Endothelial cell (in vitro differentiated cells): Measurements from ENCODE around the gene CAMTA1. TPM values are rescaled to one million over a fixed set of nuclear protein-coding genes. Genes with fewer than 3 reads are reported as not detected.

Experiments used
- DNase-seq: peaks from one replicate; pipeline ENCODE4 v3.0.0; 2021; ENCODE audit warnings: low spot score
- H3K27ac Mint-ChIP-seq: one replicate; pipeline ENCODE4 v1.8.0; 2021; ENCODE audit warnings: mixed read lengths, inconsistent platforms; ENCODE audit not compliant: unreplicated experiment
- H3K27me3 Mint-ChIP-seq: one replicate; pipeline ENCODE4 v1.8.0; 2021; ENCODE audit warnings: mild to moderate bottlenecking, moderate library complexity, mixed read lengths, inconsistent platforms; ENCODE audit not compliant: unreplicated experiment
- H3K36me3 Mint-ChIP-seq: one replicate; pipeline ENCODE4 v1.8.0; 2021; ENCODE audit warnings: mild to moderate bottlenecking, low read depth, mixed read lengths, inconsistent platforms; ENCODE audit not compliant: unreplicated experiment
- H3K4me1 Mint-ChIP-seq: one replicate; pipeline ENCODE4 v1.8.0; 2021; ENCODE audit warnings: mild to moderate bottlenecking, mixed read lengths, inconsistent platforms; ENCODE audit not compliant: unreplicated experiment
- H3K4me3 Mint-ChIP-seq: one replicate; pipeline ENCODE4 v1.8.0; 2021; ENCODE audit warnings: mild to moderate bottlenecking, mixed read lengths, inconsistent platforms; ENCODE audit not compliant: unreplicated experiment
- H3K9me3 Mint-ChIP-seq: one replicate; pipeline ENCODE4 v1.8.0; 2021; ENCODE audit warnings: mixed read lengths, inconsistent platforms; ENCODE audit not compliant: unreplicated experiment
- CTCF ChIP-seq: fragments of 200-600 bp; sonication (generic); IDR thresholded peaks from one replicate; pipeline ENCODE4 v1.5.0; 2021; ENCODE audit warnings: antibody characterized with exemption; ENCODE audit not compliant: unreplicated experiment
- total RNA-seq: library from RNA; stranded (reverse); fragmentation: NEBNext Ultra II Directional; extraction: Animal tissue kit (Norgen Biotek cat#: 25700); gene quantifications from one replicate; pipeline ENCODE4 v1.2.1, GENCODE V29; 2021; ENCODE audit not compliant: unreplicated experiment

CAMTA1 gene
- total RNA-seq, 1 donor from 2014 or later = 87.3 TPM

- DNase-seq = no peak
- no peak for TF ChIP-seq CTCF
- H3K4me1 Mint-ChIP-seq = peaks cover 19% of the 10 kb centered on the region
- H3K27ac Mint-ChIP-seq = peak overlapping the region; percentile 18
- no peaks in the 10 kb centered on the region for H3K9me3 Mint-ChIP-seq
- H3K27me3 Mint-ChIP-seq = peaks cover 3% of the 10 kb centered on the region
- H3K36me3 Mint-ChIP-seq = no peaks in the 10 kb centered on the region
- H3K4me3 Mint-ChIP-seq = no peak overlapping the region
These were observed 461.9 kb downstream of the CAMTA1 start for GRCh38 chr1:7247158-7247557.

GRCh38 chr1:7247791-7248548 lies 462.7 kb downstream of the CAMTA1 start:
- no peaks in the 10 kb centered on the region for H3K9me3 Mint-ChIP-seq
- H3K4me3 Mint-ChIP-seq = no peak overlapping the region
- TF ChIP-seq CTCF = no peak
- DNase-seq = no peak
- H3K27ac Mint-ChIP-seq = no peak overlapping the region
- H3K27me3 Mint-ChIP-seq = peaks cover 3% of the 10 kb centered on the region
- H3K36me3 Mint-ChIP-seq = no peaks in the 10 kb centered on the region
- H3K4me1 Mint-ChIP-seq = peaks cover 19% of the 10 kb centered on the region

- DNase-seq = no peak
- H3K4me1 Mint-ChIP-seq = peaks cover 19% of the 10 kb centered on the region
- no peak for TF ChIP-seq CTCF
- no peaks in the 10 kb centered on the region for H3K9me3 Mint-ChIP-seq
- H3K27me3 Mint-ChIP-seq = peaks cover 3% of the 10 kb centered on the region
- no peaks in the 10 kb centered on the region for H3K36me3 Mint-ChIP-seq
- H3K27ac Mint-ChIP-seq = no peak overlapping the region
- H3K4me3 Mint-ChIP-seq = no peak overlapping the region
These were observed 463.4 kb downstream of the CAMTA1 start for GRCh38 chr1:7248549-7249199.

GRCh38 chr1:7249516-7249915 lies 464.3 kb downstream of the CAMTA1 start:
- Mint-ChIP-seq H3K4me3 (no peak overlapping the region), H3K36me3 (no peaks in the 10 kb centered on the region), H3K27me3 (peaks cover 3% of the 10 kb centered on the region), H3K9me3 (no peaks in the 10 kb centered on the region), H3K4me1 (peaks cover 19% of the 10 kb centered on the region), H3K27ac (no peak overlapping the region)
- DNase-seq = no peak
- TF ChIP-seq CTCF = no peak

- TF ChIP-seq CTCF = no peak
- H3K27ac Mint-ChIP-seq = no peak overlapping the region
- H3K36me3 Mint-ChIP-seq = no peaks in the 10 kb centered on the region
- H3K9me3 Mint-ChIP-seq = no peaks in the 10 kb centered on the region
- H3K4me1 Mint-ChIP-seq = peaks cover 19% of the 10 kb centered on the region
- H3K27me3 Mint-ChIP-seq = peaks cover 4% of the 10 kb centered on the region
- no peak overlapping the region for H3K4me3 Mint-ChIP-seq
- DNase-seq = no peak
These were observed 464.9 kb downstream of the CAMTA1 start for GRCh38 chr1:7250176-7250575.
